ENCODE measurements around the gene GLDC.
"Not testable (repeated sequence)": the region's sequence is repeated elsewhere in the genome, so short reads cannot be mapped to it uniquely, and the experiment has no call there.

Gene GLDC

GRCh38 chr9:6565312-6565711 lies 80.2 kb downstream of the GLDC start:
- no peak for DNase-seq (ENCODE audit: low read depth)

DNA sequence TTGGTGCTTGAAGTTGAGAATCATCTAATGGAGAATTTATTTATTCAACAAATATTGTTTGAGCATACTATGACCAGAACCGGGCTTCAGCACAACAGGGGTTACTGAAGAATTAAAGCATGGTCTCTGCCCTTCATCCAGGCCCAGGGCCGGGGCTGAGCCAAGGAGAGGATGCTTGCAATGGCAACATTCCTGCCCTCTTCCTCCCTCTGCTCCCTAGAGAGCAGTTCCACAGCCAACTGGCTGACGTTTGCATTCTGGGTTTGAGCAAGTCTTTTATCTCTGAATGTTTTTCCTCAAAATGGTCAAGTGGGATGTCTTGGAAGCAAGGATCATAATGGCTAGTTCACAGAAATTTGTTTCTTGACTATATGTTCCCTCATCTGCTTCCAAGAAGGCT lies 80.7 kb downstream of the GLDC start:
- DNase-seq (ENCODE audit: low read depth): no peak

- DNase-seq (ENCODE audit: low read depth): no peak
These were observed 81.2 kb downstream of the GLDC start for GRCh38 chr9:6564360-6564759.

GRCh38 chr9:6562871-6563430 lies 82.6 kb downstream of the GLDC start:
- no peak for DNase-seq (ENCODE audit: low read depth)

GRCh38 chr9:6562201-6562600 lies 83.3 kb downstream of the GLDC start:
- DNase-seq (ENCODE audit: low read depth): no peak

DNA sequence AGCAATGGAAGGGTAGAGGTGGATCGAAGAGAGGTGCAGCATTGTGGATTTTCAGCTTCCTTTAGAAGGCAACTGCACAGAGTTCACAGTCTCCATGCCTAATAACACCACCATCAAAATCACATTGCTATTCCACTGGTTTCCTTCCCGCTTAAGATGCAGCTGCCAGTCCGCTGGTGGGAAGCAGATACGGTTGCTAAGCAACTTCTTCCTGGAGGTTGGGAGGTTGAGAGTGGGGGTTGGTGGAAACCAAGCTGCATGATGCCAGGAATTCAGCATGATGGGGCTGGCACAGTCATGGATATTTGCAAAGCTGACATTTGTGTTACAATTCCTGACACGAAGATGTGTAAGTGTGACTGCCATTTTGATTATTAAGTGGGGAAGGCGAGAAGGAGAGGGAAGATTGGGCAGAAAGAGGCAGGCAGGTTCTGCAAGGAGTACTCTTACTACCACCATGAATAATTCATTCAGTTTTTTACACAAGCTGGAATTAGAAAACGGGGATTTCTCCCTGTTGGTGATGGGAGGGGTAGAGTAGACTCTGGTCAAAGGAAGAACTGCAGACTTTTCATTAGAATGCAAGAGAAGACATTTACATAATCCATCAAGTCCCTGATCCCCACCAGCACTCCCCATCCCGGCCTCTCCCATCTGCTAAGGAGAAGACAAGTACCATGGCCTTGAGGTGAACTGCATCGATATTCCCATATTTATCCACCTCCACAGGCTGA lies 87.5 kb downstream of the GLDC start:
- no peak for DNase-seq (ENCODE audit: low read depth)

DNA sequence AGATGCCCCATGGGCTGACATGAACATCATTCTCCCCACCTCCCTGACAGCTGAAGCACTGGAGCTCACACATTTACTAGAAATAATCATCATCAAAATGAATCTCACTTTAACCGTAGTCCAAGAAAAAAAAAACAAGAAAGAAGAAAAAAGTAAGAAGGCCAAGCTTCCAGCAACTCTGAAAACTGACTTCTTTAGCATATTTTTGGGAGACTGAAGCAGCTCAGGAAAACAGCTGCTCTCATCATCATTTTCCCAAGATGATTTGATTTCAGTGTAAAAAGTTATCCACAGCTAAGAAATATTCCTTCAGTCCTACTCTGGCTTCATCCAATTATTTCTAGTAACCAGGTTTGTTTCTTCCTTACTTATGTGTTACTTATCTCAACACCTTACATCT lies 91.7 kb downstream of the GLDC start:
- no peak for DNase-seq (ENCODE audit: low read depth)

GRCh38 chr9:6552498-6553121 lies 92.9 kb downstream of the GLDC start:
- DNase-seq (ENCODE audit: low read depth): no peak

DNA sequence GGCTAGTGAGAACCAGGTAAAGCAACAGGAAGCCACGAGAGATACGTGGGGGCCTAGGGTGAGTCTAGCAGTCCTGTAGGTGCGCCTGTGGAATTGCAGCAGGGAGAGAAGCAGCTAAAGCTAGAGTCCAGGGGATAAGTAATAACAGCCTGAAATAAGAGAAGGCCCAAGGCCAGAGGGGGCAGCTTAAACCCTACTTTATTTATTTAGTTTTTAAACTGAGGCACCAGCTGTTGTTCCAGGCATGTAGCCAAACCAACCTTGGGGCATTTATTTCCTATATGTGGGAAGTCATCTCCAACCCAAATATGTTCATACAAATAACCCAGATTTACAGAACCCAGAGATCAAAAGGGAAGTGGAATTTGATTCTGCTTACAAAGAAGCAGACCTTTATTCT lies 93.5 kb downstream of the GLDC start:
- no peak for DNase-seq (ENCODE audit: low read depth)

DNA sequence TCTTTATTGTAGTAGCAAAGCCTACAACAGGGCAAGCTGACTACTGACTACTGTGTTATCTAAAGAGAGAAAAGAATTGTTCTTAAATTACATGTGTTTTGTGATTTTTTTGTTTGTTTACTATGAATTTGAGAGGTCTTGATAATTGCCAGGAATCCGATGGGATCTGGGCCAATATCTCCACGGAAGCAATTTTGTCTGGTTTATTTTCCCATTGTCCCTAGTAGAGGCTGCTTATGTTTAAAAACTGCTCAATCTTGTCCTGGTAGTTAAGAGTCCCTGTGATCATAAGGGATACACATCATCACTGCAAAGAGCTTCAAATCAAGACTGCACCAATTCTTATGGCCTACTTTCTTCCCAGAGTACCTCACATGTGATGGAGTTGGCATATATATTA lies 94.4 kb downstream of the GLDC start:
- no peak for DNase-seq (ENCODE audit: low read depth)

DNA sequence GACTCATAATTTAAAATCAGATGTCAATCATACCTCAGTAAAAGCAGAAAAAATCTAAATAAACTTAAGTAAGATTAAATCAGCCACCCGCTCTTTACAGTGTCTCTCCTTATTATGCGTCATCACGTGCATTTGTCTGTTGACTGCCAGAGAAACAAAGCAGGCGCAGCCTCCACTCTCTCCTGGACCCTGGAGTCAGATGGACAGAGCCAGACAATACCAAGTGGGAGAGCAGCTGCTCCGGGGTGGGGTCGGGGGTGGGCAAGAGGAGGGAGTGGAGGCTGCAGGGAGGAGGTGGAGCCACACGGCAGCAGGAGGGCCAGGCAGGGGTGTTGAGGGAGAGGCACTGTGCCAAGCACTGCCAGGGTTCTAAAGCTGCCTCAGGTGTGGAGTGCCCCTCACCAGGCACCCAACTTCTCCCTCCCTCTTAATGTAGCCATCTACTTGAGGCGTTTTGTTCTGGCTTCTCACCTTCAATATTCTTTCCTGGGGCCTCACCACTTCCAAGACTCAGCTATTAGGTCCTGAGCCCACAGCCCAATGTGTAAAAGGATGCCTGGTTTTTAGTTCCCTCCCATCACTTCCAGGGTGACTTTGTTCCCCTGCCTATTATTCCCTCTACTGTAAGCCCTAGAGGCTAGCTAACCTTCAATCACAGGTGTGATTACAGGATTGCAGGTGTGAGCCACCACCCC lies 96.3 kb downstream of the GLDC start:
- no peak for DNase-seq (ENCODE audit: low read depth)

DNA sequence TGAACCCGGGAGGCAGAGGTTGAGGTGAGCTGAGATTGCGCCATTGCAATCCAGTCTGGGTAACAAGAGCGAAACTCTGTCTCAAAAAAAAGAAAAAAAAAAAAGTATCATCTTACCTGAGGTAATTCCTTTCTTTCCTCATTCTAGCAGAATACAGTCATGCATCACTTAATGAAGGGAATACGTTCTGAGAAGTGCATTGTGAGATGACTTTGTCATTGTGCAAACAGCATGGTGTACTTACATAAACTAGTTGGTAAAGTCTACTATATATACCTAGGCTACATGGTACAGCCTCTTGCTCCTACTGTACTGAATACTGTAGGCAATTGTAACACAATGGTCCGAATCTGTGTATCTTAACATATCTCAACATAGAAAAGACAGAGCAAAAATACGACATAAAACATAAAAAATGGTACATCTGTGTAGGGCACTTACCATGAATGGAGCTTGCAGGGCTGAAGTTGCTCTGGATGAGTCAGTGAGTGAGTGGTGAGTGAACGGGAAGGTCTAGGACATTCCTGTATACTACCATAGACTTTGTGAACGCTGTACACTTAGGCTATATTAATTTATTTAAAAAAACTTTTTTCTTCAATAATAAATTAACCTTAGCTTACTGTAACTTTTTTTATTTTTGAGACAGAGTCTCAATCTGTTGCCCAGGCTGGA lies 100.4 kb downstream of the GLDC start:
- DNase-seq (ENCODE audit: low read depth): no peak

- no peak for DNase-seq (ENCODE audit: low read depth)
These were observed 102.3 kb downstream of the GLDC start for GRCh38 chr9:6543204-6543603.

- not testable (repeated sequence) for DNase-seq (ENCODE audit: low read depth)
These were observed 102.9 kb downstream of the GLDC start for GRCh38 chr9:6542617-6543016.

GRCh38 chr9:6538666-6539071 lies 106.9 kb downstream of the GLDC start:
- DNase-seq (ENCODE audit: low read depth): no peak

DNA sequence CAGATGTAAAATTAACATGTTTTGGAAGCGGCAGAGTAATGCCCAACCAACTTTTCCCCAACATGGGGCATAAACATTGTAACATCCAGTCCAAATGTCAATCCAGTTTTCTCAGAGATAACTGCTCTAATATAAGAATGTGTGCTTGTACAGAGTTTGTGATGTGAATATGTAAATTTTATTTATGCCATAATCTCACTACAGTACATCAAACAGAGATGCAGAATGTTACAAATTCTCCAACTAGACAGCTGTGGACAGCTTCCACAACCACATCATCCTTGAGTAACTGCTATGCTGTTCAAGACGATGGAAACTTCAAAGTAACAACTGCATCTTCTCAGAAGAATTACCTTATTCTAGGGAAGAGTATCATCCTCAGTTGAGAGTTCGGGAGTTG lies 109.9 kb downstream of the GLDC start:
- DNase-seq (ENCODE audit: low read depth): no peak

GRCh38 chr9:6525326-6526045 lies 120.0 kb downstream of the GLDC start:
- DNase-seq (ENCODE audit: low read depth): no peak

DNA sequence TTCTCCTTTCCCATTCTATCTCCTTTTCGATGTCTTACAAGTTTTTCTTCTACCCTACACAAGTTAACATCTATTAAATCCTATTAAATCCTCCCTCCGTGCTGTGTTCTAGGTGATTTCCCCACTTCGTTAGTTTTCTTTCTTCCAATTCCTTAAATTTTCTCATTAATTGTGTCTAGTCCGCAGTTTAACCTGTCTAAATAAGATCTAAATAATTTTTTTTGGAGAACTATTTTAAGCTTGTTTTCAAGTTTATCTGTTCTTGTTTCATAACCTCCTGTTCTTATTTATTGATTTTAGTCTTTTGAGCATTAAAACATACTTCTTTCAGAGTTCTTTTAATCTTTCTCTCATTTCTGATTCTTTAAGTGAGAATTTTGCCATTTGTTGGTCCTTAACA lies 123.3 kb downstream of the GLDC start:
- no peak for DNase-seq (ENCODE audit: low read depth)

DNA sequence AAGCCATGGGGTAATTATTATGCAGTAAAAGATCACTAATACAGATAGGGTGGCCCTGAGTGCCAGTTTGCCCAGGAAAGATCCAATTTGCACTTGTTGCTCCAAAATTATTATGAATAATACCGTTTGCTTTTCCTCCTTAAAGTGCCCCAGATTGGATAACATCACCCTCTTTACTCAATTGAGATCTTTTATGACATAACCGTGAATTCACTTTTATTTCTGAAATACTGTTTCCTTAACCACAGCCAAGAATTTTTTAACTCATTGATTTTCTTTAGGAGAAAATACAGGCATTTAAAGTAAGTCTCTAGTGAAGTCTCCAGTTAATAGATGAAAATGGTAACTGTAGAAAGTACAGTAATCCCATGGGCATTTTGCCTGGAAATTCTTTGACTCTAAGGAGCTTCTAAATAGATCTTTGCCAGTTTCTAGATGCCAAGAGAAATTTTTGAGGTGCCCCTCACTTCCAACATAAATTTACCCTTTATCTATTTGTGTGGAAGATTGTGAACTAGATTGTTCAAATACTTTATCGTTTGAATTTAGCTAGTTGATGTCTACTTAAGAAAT lies 133.4 kb downstream of the GLDC start:
- DNase-seq (ENCODE audit: low read depth): no peak

DNA sequence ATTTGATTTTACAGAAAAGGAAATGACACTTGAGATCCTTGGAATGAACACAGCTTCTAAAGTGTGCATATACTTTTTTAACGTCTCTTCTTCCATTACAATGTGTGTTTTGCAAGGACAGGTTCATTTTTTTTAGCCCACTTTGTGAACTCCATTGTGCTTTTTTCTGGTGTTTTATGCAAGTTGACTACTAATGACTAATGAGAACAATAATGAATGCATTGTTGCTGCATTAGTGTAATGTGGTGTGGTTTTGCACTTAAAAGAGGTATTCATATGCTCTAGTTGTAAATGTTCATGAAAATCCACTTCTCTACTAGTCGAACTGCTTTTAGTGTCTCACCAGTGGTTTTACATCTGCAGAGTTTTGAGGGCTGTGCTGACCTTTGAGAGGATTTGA lies 139.0 kb downstream of the GLDC start:
- DNase-seq (ENCODE audit: low read depth): no peak

GRCh38 chr9:6502399-6502798 lies 143.1 kb downstream of the GLDC start:
- DNase-seq (ENCODE audit: low read depth): no peak
